Measurements from ENCODE around the gene TCF3.

GRCh38 chr19:1574354-1575136, 77.9 kb downstream of the TCF3 start:
- TF ChIP-seq POLR2A (IDR thresholded peaks at IDR 0.05) (no peak), CTCF (IDR thresholded peaks at IDR 0.05) (no peak)
